Central memory CD4-positive, alpha-beta T cell (primary cell): Measurements from ENCODE around the gene SPTBN5.
A peak's percentile ranks its signal among the peaks of the same experiment; 100 is the strongest.

ENCODE experiments used
- DNase-seq: peaks from one replicate; pipeline ENCODE4 v3.0.0; 2022
- total RNA-seq, 3 experiments: gene quantifications; one replicate each; lab custom pipeline; 2026; lab: John Stamatoyannopoulos, UW

SPTBN5 gene
- total RNA-seq: 1.3 to 32.0 (median 8.6) reads per million in 3 experiments

DNA sequence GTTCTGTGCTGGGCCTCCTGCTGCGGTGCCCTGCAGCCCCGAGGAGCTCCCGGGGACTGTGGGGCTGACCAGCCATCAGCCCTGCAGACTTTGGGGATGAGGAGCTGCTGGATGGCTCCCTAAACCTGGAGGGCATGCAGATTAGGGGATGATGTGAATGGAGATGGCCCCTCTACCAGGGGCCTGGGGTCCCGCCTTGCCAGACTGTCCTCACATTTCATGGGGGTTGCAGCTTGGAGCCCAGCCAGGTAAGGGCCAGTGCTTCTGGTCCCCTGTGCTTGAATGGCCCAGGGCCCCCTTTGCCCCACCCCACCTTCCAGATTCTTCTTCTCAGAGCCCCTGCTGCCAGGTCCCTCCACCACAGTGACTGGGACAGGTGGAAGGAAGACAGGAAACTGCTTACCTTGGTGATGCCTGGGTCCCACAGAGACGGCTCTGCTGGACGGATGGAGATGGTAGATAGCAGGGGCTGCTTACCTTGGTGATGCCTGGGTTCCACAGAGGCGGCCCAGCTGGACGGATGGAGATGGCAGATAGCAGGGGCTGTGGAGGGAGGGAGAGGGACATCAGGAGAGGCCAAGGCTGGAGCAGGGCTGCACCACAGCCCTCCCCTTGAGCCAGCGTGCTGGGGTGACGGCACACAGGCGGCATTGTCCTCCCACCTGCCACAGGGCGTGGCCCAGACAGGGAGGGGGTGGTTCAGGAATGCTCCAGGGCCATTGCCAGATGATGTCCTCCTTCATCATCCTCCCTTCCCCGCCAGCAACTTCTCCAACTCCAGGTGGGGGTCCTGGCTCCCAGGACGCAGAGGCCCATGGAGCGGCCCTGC lies at the start of gene SPTBN5:
Gene SPTBN5, minus strand, starts transcription at position 632 of the 829 bp plus-strand sequence. Its CDS starts 556 bp downstream, at position 76.
- DNase-seq: no peak

- no peak for DNase-seq
Measured at GRCh38 chr15:41942886-41943285, 49.0 kb upstream of the SPTBN5 start.

- no peak for DNase-seq
Measured at GRCh38 chr15:41941644-41942415, 48.0 kb upstream of the SPTBN5 start.

DNA sequence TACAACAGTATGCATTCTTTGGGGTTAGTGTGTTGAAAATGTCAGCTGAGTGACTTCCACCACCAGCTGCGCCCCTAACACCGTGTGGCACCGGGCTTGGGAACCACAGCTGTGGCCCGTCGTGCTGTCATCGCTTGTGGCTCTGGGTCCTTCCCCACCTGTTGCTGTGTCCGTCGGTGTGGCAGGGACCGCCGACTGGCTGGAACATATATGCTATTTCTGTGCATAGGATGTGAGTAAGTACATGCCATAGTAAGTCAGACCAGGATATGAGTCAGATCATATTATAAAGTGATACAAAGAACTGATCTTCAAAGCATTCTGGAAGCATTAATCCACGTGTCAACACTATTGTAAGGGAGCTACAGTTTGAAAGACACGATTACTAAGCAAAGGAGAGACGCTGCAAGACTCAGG lies 46.6 kb upstream of the SPTBN5 start:
- DNase-seq: peak; percentile 3

- no peak for DNase-seq
Measured at GRCh38 chr15:41939986-41940385, 46.1 kb upstream of the SPTBN5 start.

- no peak for DNase-seq
Measured at GRCh38 chr15:41937568-41937923, 43.7 kb upstream of the SPTBN5 start.

DNA sequence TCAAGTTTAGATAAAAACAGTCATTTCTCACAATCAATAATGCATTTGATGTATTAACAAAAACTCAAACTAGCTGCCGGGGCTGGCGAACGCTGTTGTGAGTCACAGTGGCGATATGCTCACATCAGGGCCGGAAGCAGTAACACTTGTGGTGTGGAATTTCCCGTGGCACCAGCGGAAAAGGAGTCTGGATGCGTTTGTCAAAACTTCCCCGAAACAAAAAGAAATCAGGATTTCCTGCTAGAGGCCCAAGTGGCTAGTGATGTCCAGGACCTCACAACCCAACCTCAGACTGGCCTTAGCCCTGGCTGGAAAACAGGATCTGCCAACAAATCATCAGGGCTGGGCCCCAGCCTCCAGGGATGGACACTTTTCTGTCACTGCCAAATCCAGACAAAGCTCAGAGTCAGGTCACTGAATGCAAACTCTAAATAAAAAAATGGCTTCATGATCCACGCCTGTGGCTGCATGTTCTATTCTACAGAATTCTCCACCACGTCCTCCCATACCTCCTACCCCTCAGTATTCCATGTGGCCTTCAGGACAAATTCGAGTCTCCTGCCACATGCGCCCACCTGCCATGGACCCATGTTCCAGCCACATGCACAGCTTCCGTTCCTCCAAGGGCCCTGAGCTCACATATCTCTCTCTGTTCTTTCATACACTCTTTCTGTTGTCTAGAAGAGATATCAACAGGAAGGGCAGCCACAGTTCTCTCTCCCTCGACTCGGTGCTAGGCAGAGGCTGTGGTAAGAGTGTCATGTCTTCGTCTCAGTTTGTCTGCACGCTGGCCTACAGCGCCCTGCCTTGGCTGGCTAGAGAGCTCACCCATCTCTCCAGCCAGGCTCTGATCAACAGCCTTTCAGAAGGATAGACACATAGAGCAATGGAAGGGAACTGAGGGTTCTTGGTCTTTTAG lies 43.1 kb upstream of the SPTBN5 start:
- DNase-seq: peak; percentile 83

- DNase-seq: no peak
Measured at GRCh38 chr15:41936155-41936554, 42.3 kb upstream of the SPTBN5 start.

DNA sequence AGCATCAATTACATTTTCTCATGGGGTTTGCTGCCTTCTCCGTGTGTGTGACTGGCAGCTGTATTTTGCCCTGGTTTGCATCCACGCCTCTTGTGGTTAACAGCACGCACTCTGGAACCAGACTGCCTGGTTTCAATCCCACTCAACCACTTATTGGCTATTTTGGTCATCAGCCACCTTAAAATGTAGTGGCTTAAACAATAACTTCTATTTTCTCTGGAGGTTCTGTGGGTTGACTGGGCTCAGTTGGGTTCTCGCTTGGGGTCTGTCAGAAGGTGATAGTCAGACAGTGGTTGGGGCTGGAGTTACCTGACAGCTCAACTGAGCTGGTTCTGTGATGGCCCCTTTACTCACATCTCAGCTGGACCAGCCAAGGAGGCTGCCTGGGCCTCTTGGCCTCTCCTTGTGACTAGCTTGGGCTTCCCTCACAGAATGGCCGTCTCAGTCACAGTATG lies 41.7 kb upstream of the SPTBN5 start:
- DNase-seq: peak; percentile 3

- peak; percentile 81 for DNase-seq
Measured at GRCh38 chr15:41934843-41935242, 41.0 kb upstream of the SPTBN5 start.

DNA sequence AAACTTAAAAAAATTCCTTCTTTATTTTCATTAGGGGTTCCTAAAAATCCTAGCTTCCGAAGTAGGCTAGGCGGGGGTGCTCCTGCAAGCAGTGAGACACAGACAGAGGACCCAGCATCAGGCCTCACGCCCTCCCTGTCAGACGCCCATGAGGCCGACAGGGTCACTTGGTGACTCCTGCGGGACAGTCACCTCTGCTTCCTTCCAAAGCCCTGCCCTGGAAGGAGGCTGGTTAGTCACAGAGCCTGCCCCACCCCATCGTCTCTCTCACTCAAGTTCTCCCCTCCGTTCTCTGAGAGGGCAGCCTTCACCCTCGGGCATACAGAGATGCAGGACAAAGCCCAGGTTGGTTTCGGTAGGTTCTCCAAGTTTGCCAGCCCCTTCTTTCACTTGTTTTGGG lies 39.9 kb upstream of the SPTBN5 start:
- no peak for DNase-seq

GRCh38 chr15:41933326-41933725 lies 39.5 kb upstream of the SPTBN5 start:
- DNase-seq: no peak

GRCh38 chr15:41932511-41933289 lies 38.8 kb upstream of the SPTBN5 start:
- DNase-seq: no peak

- no peak for DNase-seq
Measured at GRCh38 chr15:41932101-41932500, 38.2 kb upstream of the SPTBN5 start.

GRCh38 chr15:41930867-41931222 lies 37.0 kb upstream of the SPTBN5 start:
- no peak for DNase-seq

DNA sequence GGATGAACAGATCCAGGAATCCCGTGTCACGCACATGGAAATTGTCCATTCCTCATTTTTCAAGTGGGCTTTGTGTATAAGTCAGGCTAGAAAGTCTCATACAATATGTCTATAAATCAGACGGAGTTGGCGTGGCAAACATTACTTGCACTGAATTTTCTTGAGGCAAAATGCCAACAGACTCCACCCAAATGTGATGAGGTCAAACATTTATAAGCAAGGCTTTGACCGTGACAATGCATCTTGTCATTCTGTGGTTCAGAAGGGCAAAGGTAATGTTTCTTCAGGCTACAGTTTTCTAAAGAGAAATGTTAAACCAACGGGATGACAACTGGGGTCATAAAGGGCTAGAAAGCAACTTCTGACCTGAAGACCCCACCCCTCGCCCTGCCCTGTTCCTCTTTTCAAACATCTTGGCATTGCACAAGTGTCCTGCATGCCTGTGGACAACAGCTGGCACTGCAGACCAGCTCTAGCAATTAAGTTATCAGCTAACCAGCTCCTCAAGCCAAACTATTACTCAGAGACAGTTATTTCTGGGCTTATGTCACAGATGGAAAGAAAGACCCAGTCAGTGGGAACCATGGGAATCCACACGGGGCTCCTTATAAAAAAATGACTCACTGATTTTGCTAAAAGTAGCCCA lies 36.5 kb upstream of the SPTBN5 start:
- DNase-seq: no peak

DNA sequence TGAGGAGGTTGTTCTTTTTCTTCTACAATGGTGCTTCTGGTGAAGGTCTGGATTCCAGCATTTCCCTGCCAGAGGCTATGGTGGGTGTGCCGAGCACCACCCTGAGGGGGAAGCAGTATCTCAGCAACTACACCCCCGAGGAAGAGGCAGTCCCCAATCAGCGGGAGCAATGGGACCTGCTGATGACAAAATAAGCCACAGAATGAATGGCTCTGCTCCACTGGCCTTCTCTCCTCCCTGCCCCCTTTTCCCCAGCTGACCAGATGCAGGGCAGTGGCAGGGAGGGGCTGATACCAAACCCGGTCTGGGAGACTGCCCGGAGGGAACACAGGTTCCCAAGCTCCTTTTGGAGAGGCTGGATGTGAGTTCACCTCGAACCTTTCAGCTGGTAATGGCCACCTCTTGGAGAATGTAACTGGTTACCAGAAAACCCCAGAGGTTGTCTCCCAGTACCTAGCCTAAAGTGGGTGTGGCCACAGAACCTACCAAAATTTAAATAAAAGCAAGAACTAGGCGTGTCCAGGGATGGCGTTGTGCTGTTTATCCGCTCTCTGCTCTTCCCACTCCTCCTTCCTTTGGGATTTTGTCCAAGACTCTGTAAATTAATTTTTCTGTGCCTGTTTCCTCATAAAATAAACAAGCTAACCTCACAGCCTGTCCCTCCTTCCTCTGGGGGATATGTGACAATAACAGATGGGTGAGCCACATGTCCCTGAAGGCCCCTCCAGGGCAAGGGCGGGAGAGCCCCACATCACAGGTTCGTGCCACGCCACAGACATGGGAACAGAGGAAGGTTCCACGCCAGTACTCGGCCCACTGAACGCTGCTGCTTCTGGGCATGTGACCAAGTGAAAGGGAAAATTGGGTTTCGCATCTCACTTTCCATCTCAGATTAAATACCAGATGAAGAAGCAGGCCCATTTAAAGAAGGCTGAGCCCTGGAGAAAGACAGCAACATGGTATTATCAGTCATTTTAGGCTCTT lies 35.1 kb upstream of the SPTBN5 start:
- DNase-seq: no peak

- no peak for DNase-seq
Measured at GRCh38 chr15:41928100-41928499, 34.2 kb upstream of the SPTBN5 start.

GRCh38 chr15:41927536-41927935 lies 33.7 kb upstream of the SPTBN5 start:
- no peak for DNase-seq
